Stimulated activated CD8-positive, alpha-beta memory T cell treated with anti-CD3 and anti-CD28 coated beads, Interleukin-2, amount 100 ng/mL, for 48 hours (primary cell): ENCODE data around the gene GINS3.

Source experiments
- DNase-seq, 2 donors: peaks; one replicate each; pipeline ENCODE4 v3.0.0-alpha.2; 2020; ENCODE audit warnings: low read depth in 2 of 2

GINS3 gene

DNA sequence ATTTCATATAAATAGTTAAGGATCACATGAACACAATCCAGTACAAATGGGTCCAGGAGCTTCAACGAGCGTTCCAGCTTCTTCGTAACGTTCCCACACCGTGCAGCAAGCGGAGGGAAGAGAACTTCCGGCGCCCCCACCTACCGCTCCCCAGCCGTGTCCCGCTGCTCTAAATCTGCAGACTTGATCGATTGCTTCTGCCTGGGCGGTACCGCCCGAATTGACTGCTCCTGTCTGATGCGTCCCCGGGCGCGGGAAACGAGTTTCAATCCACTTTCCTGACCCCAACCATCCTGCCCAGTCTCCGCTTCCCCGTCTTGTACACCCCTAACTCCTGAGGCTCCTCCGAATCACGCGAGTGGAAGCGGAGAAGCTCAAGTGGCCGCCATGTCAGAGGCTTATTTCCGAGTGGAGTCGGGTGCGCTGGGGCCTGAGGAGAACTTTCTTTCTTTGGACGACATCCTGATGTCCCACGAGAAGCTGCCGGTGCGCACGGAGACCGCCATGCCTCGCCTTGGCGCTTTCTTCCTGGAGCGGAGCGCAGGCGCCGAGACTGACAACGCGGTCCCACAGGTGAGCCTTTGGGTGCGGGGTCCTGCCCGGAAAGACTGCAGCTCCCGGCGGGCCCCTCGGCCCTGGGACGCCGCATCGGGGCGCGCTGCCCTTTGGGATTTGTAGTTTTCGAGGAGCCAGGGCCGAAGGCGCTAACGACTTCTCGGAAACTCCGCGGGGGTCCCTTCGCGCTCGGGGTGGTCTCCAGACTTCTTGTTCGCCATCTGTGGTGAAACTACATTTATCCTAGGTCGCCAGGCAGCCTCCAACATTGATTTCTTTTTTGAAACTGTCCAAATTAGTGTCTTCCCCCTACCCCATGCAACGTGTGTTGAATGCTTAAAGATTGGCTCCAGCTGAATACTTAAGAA, at the start of gene GINS3:
GINS3 (plus strand) TSS at position 257 of the 923 bp plus-strand sequence; CDS start at position 388, 131 bp downstream.
- peak; percentile 74 to 85 for DNase-seq

DNA sequence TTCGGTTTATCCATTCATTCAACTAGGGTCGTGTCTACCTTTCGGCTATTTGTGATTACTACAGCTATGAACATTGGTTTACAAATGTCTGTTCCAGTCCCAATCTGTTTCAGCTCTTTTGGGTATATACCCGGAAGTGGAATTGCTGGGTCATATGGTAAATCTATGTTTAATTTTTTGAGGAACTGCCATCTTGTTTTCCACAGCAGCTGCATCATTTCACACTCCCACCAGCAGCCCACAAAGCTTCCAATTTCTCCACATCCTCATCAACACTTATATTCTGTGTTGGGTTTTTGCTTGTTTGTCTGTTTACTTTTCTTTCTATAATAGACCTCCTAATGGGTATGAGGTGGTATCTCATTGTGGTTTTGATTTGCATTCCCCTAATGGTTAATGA, 48.7 kb upstream of the GINS3 start:
- DNase-seq: no peak

DNA sequence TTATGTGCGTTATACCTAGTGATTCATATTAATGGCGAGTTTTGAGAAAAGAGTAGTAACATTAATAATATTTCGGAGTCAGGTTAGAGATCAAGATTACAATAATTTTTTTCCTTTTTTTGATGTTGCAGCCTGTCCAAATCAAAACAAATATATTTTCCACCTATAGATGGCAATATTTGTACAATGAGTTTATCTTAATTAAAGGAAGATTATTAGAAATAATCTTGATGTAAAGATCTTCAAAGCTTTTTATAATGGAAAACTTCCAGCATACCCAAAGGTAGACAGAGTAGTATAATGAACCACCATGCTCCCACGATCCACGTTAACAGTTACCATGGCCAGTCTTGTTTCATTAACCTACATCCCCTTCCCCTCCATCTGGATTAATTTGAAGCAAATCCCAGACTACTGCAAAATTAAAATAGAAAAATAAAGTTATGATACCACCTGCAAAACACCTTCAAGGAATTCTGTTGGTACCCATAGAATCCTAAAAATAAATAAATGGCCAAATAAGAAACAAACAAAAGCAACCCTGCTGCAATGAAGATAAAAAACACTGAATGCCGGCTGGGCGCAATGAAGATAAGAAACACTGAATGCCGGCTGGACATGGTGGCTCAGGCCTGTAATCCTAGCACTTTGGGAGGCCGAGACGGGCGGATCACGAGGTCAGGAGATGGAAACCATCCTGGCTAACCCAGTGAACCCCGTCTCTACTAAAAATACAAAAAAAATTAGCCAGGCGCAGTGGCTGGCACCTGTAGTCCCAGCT, 46.5 kb upstream of the GINS3 start:
- DNase-seq: no peak

DNA sequence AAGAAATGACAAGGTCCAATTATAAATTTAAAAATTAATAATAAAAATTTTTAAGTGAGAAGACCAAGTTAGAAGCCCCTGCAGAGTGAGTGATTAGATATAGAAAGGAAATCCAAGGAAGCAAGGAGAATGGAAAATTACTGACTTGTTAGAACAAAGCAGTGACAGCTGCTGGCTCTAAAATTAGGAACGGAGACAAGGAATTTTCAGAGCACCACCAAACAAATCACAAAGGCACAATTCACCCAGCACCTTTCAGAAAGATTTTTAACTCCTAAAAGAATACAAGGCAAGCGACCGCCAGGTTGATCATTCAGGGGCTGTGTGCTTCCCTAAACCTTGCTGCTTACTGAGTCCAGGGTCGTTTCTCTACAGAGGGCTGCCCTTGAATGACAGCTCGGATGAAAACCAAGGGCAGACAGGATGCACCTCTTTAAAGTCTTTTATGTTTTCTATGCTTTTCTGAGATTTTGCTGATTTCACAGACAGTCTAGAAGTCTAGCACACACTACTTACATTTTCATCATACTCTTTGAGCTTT, 45.4 kb upstream of the GINS3 start:
- DNase-seq: no peak

DNA sequence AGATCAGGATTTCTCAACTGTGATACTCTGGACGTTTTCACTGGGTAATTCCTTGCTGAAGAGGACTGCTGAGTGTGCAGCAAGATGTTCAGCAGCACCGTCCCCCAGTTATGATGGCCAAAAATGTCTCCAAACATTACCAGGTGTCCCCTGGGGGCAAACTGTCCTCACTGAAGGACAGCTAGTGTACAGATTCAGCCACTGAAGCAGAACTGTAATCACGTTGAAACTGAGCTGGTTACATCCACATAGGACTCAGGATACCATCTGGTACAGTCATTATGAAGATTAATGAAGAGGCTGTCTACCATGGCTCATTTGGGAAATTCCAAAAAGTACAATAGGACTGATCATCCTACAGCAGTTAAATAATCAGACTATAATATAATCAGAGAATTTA, 43.3 kb upstream of the GINS3 start:
- no peak for DNase-seq

DNA sequence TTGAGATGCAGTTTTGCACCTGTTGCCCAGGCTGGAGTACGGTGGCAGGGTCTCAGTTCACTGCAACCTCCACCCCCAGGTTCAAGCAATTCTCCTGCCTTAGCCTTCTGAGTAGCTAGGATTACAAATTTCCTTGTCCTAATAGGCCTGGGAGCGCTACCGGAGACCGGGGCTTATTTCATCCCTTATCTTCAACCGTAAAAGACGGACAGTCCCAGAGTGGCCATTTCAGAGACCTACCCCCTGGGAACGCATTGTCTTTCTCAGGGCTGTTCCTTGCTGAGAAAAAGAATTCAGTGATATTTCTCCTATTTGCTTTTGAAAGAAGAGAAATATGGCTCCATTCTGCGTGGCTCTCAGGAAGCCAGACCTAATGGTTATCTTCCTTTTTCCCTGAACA, 39.6 kb upstream of the GINS3 start:
- DNase-seq: no peak

DNA sequence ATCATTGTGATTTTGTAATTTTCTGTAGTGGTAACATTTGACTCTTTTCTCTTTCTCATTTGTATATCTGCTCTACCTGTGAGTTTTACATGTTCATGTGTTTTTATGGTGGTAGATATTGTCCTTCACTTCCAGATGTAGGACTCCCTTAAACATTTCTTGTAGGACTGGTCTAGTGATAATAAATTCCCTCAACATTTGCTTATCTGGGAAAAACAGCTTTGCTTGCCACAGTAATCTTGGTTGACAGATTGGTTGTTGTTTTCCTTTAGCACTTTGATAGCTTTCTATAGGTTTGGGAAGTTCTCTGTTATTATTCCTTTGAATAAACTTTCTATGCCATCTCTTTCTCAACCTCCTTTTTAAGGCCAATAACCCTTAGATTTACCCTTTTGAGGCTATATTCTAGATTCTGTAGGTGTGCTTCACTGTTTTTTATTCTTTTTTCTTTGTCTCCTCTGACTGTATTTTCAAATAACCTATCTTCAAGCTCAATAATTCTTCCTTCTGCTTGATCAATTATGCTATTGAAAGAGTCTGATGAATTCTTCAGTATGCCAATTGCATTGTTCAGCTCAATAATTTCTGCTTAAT, 32.1 kb upstream of the GINS3 start:
- no peak for DNase-seq

DNA sequence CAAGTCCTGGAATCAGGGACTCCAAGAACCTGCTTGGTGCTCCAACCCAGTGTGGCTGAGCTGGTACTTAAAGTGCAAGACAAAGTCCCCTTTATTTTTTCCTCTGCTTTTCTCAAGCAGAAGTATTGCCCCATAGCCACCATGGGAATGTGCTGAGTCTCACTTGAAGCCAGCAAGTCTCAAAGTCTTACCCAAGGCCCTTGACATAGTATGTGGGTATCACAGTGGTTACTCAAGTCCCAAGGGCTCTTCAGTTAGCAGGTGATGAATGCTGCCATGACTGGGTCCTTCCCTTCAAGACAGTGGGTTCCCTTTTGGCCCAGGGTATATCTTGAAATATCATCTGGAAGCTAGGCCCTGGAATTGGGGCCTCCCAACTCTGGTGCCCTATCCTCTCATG, 30.5 kb upstream of the GINS3 start:
- DNase-seq: no peak

DNA sequence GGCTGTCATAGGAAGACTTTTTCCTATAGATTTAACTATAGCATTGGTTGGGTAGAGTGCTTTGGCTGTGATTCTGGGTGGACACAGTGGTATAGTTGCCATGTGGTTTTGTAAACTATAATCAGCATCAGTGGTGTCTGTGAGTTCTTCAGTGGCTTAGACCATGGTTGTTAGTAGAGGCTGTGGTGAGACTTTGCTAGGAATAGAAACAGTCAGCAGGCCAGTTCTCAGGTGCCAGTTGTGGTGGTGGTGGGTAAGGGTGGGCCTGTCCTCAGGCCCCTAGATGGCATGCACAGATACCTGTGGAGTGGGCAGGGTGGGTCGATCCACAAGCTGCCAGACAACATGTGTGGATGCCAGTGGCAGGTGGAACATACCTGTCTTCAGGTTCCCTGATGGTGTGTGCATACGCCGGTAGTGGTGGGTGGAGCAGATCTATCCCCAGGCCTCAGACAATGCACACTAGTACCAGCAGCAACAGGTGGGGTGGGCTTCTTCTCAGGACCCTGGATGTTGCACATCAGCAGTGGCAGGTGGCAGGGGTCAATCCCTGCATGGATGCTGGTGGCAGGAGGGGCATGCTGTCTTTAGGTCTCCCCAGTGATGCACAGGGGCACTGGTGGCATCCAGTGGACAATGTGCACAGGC, 28.4 kb upstream of the GINS3 start:
- no peak for DNase-seq

DNA sequence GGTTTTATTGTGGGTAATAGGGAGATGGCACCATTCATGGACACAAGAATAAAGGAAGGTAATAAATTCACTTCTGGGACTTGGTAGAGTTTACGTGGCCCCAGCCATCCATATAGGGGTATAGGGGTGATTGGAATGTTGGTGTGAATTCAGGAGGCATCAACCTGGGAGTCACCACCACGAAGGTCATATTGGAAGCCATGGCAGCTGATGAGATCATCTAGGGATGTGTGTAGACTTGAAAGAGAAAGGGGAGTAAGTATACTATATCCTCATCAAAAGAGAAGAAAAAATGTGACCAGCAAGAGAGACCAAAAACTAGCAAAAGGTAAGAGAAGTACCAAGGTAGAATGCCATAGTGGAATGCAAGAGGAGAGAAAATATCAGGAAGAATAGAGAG, 26.6 kb upstream of the GINS3 start:
- DNase-seq: no peak

DNA sequence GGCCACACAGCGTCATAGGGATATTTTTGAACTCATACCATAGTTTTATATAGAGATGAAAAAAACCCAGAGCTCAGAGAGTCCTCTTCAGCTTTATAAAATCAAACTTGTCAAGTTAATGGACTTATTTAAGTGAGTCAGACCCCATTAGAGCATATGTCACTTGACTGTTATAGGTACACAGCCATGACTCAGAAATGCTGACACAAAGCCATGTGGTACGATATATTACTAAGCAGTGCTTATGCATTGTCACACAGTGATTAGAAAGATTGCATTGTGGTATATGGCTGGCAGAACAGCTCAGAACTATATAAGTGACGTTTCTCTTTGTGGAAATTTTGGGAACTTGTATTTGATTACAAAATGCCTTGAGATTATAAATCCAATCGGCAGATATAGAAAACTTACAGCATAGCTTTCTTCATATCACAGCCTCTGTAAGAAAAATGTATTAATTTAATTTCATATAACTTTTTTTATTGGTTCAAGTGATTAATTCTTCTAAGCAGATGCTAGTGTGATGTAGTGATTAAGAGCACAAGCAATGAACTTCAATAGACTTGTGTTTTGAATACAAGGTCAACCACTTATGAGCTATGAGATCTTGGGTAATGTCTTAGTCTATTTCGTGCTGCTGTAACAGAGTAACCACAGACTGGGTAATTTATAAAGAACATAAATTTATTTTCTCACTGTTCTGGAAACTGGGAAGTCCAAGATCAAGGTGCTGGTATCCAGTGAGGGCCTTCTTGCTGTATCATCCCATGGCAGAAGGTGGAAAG, 25.8 kb upstream of the GINS3 start:
- no peak for DNase-seq

DNA sequence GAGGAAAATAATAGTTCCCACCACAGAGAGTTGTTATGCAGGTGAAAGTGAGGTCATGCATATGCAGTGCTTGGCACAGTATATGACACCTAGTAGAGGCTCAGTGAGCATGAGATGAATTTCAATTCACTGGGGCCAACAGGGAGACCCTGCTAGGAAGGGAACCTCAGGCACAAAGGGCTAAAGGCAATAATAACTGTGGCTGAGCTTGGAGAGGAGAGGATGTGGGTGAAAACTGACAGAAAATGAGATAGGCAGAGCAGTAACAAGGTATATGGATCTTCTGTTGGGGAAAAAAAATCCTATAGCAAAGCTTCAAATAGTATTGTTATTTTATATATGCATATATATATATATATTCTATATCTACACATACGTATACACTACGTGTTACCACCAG, 25.0 kb upstream of the GINS3 start:
- no peak for DNase-seq

DNA sequence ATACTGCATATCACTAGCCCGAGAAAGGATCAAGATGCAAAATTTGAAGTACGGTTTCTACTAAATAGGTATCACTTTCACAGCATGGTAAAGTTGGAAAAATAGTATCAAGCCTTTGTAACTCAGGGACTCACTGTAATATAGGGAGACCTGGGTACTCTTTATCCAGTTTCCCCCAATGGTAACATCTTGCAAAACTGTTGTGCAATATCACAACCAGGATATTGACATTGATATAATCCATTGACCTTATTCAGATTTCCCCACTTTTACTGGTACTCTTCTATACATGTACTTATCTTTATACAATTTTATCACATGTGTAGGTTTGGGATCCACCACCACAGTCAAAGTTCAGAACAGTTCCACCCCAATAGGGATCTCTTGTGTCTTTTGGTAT, 20.4 kb upstream of the GINS3 start:
- no peak for DNase-seq

DNA sequence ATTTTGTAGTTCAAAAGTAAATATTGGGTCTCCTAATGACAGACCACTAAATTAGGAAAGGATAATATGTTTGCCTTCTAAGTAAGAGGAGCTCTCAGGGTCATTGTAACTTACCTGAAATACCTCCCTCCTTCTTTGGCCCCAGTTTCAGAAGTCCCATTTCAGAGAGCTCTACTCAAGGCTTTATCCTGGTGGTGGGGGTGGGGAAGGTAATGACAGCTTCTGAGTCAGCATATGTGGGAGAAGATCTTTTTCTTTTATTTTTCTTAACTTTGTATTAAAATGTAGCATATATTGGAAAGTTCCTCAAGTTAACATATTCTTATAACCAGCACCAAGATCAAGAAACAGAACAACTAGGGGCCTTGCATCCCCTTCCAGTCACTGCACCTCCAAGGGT, 16.9 kb upstream of the GINS3 start:
- DNase-seq: no peak

DNA sequence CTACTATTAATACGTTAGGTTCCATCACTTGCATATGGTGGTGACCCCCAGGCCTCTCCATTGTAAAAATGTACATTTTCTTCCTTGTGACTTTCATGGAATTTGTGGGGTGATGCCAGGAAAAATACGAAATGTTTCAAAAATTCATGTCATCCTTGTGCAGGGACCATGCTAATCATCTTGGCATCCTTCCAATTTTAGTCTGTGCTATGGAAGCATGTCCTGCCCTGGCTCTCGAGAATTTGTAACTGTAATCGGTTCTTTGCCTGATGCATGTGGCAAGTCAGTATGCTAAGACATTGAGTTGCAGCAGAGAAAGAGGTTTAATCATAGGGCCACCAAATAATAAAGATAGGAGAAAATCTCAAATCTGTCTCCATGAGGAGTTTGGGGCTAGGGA, 14.3 kb upstream of the GINS3 start:
- DNase-seq: no peak

DNA sequence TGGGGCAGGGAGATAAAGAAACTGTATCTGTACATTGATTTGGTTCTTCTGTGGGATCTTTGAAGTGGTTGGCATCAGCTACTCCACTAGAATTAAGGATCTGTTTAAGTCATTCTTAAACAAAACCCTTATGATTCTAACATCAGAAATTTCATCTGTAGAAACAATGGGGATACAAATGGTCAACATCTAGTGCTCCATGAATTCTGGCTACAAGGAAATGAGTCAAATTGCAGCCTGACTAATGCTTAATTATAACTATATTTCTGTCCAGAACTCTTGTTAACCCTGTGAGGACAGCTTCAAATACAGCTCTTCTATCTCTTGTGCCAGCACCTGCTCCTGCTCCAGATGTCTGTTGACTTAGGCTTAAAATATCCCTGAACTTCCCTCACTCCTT, 13.9 kb upstream of the GINS3 start:
- DNase-seq: no peak

DNA sequence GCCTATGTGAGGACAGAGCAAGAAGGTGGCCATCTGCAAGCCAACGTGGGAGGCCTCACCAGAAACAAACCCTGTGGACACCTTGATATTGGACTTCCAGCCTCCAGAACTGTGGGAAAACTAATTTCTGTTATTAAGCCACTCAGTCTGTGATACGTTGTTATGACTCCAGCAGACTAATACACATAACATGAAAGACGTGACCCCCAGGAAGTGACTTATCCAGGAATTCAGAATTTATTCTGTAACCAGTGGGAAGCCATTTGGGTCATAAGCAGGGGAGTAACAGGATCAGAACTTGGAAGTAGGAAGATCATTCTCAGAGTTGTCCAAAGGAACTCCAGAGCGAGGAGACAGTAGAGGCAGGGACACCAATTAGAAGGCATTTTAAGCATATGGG, 12.5 kb upstream of the GINS3 start:
- no peak for DNase-seq

DNA sequence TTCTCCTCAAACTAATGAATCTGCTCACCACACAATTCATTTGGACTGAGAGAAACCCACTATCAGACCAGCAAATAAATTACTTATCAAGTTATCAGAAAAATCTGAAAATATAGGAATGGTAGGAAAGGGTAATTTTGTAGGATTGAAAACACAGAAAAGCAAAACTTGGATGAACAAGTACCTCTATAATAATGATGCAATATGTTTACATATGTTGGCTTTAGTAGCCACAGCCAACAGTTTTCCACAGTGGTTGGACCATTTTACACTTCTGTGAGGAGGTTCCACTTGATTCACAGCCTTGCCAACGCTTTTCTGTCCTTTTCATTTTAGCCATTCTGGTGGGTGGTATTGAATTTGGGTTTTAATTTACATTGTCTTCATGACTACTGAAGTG, 10.6 kb upstream of the GINS3 start:
- no peak for DNase-seq

DNA sequence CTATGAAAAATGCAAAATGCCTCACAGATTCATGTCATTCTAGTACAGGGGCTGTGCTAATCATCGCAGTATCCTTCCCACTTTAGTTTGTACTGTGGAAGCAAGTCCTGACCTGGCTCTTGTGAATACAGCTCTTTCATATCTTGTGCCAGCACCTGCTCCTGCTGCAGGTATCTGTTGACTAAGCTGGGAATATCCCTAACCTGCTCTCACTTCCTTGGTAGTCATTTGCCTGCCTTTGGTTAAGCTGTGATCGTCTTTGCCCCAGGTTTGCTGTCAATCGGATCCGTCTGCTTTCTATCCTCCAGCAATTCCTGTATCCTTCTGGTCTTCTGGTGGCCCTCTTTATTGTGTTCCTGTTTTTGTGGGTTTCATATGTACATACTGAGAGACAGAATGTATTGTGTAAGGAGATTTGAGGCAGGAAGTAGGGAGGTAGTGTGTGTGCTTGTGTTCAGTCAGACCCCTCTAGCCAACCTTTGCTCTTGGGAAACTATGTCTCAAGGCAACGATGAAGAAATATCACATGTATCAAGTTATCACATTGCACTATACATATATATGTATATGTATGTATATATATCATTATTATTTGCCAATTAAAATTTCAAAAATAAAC, 7.7 kb upstream of the GINS3 start:
- no peak for DNase-seq

DNA sequence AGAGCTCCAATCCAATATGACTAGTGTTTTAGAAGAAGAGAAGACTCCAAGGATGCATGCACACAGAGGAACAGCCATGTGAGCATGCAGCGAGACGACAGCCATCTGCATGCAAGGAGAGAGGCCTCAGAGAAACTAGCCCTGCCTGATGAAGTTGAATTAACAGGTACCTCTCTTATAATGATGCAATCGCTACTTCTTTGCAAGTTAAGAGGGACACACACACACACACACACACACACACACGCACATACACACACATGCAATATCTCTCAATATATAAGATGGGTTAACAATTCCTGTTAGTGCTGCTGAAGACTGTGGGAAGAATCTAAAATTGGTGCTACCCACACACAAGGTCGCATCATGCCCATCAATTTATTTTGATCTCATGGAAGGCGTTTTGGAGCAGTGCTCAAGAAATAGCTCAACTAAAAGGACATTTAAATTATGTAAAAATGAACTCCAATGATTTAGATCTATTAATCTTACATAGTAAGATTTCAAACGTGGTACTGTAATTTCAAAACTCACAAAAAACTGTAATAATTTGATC, 7.0 kb upstream of the GINS3 start:
- no peak for DNase-seq
